ENCODE data around the gene MIB2.
"Not testable (repeated sequence)": the region's sequence is repeated elsewhere in the genome, so short reads cannot be mapped to it uniquely, and the experiment has no call there.

- not testable (repeated sequence) for TF ChIP-seq CTCF, POLR2AphosphoS5 (IDR thresholded peaks at IDR 0.05)
Observed at GRCh38 chr1:1636621-1637478, 21.6 kb downstream of the MIB2 start.

All from transverse colon (tissue), 4 donors.